ENCODE results near the gene MMP23B.
A peak's percentile ranks its signal among the peaks of the same experiment; 100 is the strongest.

MMP23B gene

DNA sequence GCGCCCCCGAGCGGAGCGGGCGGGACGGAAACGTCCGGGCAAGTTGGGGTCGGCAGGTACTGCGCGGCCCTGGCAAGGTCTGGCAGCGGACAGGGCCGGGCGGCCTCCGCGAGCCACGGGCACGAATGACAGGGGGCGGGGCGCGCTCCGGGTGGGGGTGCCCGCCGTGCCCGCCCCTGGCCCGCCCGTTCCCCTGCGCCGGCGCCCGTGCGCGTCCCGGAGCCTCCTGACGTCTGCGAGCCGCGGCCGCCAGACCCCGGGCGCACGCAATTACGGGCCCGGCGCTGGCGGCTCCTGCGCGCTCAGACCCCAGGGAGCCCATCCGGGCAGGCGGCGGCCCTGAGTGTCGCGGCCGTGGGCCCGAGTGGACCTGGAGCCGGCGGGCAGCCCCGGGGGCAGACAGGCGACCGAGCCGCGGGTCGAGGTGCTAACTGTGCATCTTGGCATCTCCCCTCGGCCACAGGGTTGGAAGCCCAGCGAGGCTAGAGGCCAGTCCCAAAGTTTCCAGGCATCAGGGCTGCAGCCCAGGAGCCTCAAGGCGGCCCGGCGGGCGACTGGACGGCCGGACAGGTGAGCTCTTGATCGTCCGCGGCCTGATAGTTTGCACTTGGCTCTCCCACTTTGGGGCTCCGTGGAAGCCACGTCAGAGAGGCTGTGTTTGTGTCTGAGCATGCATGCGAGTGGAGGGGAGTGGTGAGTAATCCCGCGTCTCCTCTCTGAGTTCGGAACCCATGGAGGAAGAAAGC is 15.8 kb upstream of the MMP23B start:
- peak overlapping the region; percentile 87 for H3K4me3 ChIP-seq (ENCODE audit: low read depth, low read length)
- no peak for DNase-seq (ENCODE audit: low read depth)
- TF ChIP-seq CTCF (IDR thresholded peaks at IDR 0.05; ENCODE audit: low read depth, low read length, missing control alignments), result no peak
- in situ Hi-C loops (cut with HindIII; ENCODE audit: low sequenced_read_pairs), result no loop called here

DNA sequence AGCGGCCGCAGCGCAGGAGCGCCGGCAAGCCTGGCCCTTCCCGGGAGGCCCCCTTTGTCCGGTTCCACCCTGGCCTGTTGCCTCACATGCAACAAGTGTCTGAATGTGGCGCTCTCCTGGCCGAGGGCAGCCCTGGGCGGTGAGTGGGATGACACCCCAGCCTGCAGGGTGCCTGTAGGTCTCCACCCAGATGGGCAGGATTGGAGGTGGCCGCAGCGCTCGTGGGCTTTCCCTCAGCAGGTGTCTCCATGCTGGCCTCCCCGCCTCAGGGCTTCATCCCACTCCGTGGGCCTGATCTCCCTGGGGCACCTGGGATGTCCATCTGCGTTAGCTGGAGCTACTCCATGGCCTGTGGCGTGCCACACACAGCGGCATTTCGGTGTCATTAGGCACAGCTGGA is 15.1 kb upstream of the MMP23B start:
- TF ChIP-seq CTCF (IDR thresholded peaks at IDR 0.05; ENCODE audit: low read depth, low read length, missing control alignments), result no peak
- peak overlapping the region; percentile 87 for H3K4me3 ChIP-seq (ENCODE audit: low read depth, low read length)
- in situ Hi-C loops (cut with HindIII; ENCODE audit: low sequenced_read_pairs), result no loop called here
- no peak for DNase-seq (ENCODE audit: low read depth)

- TF ChIP-seq CTCF (IDR thresholded peaks at IDR 0.05; ENCODE audit: low read depth, low read length, missing control alignments), result no peak
- H3K4me3 ChIP-seq (ENCODE audit: low read depth, low read length), result no peak overlapping the region
- DNase-seq (ENCODE audit: low read depth), result no peak
- in situ Hi-C loops (cut with HindIII; ENCODE audit: low sequenced_read_pairs), result no loop called here
These were observed 14.5 kb upstream of the MMP23B start for GRCh38 chr1:1617516-1617915.

DNA sequence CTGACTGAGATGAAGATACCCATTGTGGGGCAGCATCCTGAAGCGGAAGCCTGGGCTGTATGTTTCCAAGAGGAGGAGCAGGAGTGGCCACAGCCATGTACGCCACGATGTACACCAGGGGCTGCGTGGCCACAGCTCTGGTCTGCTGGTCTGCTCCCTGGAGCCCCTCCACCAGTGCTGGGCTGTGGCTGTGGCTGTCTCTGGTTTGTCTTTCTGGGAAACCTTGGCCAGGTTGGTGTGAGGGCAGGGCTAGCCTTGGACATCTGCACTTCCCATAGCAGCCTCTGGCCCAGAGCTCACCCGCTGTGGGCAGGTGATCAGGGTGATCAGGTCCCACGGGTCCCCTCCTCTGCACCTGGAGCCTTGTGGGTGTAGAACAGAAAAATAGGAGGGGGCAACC is 14.0 kb upstream of the MMP23B start:
- in situ Hi-C loops (cut with HindIII; ENCODE audit: low sequenced_read_pairs), result no loop called here
- no peak for DNase-seq (ENCODE audit: low read depth)
- no peak for TF ChIP-seq CTCF (IDR thresholded peaks at IDR 0.05; ENCODE audit: low read depth, low read length, missing control alignments)

DNA sequence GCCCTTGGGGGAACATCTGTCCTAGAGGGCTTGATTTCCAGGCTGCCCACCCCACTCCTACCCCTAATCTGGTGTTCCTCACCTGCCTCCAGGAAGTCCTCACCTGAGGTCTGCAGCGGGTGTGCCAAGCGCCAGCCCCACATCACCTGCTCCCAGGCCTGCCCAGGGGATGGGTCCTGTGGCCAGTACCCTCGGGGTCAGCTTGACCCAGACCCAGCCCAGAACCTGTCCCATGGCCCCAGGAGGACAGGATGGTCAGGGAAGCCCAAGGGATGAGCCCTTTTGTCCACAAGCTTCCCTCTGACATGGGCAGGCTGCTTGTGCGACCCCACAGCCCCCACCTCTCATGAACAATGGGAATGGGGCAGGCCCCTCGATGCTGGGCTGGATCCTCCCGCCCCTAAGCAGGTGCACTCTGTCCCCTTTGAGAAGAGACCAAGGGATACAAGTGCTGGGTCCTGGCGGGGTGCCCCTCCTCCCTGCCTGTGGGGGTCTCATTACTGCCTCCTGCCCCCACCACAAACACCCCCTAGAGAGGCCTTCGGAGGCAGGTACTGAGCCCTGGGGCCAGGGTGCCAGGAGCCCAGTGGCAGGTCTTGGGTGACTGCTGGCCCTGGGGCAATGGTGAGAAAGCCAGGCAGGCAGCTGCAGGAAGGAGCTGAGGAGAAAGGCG is 13.4 kb upstream of the MMP23B start:
- in situ Hi-C loops (cut with HindIII; ENCODE audit: low sequenced_read_pairs), result no loop called here
- no peak for DNase-seq (ENCODE audit: low read depth)
- TF ChIP-seq CTCF (IDR thresholded peaks at IDR 0.05; ENCODE audit: low read depth, low read length, missing control alignments), result no peak
- H3K4me3 ChIP-seq (ENCODE audit: low read depth, low read length), result no peak overlapping the region

More for the DNA sequence above, 14.0 kb upstream of the MMP23B start:
- no peak overlapping the region for H3K4me3 ChIP-seq (ENCODE audit: low read depth, low read length)

GRCh38 chr1:1619917-1620361 is 12.0 kb upstream of the MMP23B start:
- no peak for TF ChIP-seq CTCF (IDR thresholded peaks at IDR 0.05; ENCODE audit: low read depth, low read length, missing control alignments)
- DNase-seq (ENCODE audit: low read depth), result no peak
- no peak overlapping the region for H3K4me3 ChIP-seq (ENCODE audit: low read depth, low read length)
- in situ Hi-C loops (cut with HindIII; ENCODE audit: low sequenced_read_pairs), result no loop called here

Data from astrocyte of the cerebellum (primary cell).